Renal pelvis (tissue), 4 donors: ENCODE measurements around the gene ZNF429. TPM values are rescaled to one million over a fixed set of nuclear protein-coding genes. Genes with fewer than 3 reads are reported as not detected.
"Not testable (repeated sequence)": the region's sequence is repeated elsewhere in the genome, so short reads cannot be mapped to it uniquely, and the experiment has no call there.

Source experiments
- DNase-seq: peaks from one replicate; pipeline ENCODE4 v3.0.0-alpha.2; 2013
- polyA plus RNA-seq, 3 donors: library from polyadenylated mRNA; unstranded; fragments of 120-200 nt; gene quantifications; one replicate each; pipeline ENCODE4 v1.2.1, GENCODE V29; 2013; ENCODE audit not compliant: insufficient read length in 3 of 3

Gene ZNF429
- polyA plus RNA-seq, 3 donors = 21.5 to 34.9 (median 31.4) TPM

DNA sequence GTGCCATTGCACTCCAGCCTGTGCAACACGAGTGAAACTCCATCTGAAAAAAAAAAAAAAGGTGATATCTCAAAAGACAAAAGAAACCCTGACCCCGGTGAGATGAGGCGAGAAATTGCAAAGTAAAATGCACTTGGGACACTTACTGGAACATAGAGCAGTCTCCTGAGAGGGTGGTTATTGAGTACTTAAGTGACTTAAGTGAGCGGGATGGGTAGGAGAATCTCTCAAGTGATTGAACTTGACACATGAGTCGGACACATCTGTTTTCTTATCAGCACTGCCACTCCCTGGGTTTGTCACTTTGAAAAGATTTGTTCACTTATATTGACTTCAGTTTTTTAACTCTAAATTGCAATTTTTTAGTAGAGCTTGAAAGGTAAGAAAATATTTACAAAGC is 2.8 kb downstream of the ZNF429 start:
- no peak for DNase-seq

DNA sequence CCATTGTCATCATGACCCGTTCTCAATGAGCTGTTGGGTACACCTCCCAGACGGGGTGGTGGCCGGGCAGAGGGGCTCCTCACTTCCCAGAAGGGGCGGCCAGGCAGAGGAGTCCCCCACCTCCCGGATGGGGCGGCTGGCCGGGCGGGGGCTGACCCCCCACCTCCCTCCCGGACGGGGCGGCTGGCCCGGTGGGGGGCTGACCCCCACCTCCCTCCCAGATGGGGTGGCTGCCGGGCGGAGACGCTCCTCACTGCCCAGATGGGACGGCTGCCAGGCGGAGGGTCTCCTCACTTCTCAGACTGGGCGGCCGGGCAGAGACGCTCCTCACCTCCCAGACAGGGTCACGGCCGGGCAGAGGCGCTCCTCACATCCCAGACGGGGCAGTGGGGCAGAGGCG is 5.7 kb downstream of the ZNF429 start:
- not testable (repeated sequence) for DNase-seq

DNA sequence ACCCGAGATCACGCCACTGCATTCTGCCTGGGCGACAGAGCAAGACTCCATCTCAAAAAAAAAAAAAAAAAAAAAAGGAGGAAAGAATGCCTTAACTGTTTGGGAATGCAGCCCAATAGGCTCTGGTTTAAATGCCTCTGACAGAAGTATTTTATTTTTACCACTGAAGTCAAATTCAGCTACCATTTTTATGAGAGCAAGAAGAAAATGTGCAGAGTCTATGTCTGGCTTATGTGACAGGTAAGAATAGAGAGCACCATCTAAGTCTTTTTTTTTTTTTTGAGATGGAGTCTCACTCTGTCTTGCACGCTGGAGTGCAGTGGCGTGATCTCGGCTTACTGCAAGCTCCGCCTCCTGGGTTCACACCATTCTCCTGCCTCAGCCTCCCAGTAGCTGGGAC is 7.2 kb downstream of the ZNF429 start:
- DNase-seq = not testable (repeated sequence)

DNA sequence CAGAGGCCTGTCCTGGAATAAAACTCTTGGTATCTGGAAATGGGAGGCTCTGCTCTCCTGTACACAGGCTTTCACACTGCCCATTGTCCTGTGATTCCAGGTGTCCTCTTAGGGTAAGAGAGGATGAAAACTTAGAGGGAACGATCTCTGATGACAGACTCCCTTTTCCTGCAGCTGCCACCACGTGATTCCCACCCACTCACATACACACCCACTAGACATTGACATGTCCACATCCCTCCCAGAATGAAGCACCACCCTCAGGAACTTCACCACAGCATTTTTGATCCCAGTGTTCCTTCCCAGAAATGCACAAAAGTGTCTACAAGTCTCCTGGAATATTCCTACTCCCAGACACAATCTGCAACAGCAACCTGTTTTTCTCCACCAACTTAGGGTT is 8.2 kb downstream of the ZNF429 start:
- DNase-seq = no peak

DNA sequence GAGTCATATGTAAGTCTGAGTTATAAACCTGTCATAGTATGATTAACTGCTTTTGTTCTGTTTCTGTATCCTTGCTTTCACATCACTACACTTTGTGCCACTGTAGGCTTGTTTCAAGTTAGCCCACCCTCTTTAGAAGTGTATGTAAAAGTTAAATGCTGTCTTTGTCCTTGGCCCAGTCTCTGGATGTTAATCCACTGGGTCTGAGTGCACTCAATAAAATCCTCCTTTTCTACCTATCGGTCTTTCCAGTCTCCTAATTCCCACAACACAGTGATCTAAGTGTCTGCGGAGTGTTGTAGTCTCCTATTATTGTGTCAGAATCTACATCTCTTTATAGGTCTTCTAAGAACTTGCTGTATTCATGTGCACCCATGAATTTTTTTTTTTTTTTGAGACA is 14.1 kb downstream of the ZNF429 start:
- no peak for DNase-seq

DNA sequence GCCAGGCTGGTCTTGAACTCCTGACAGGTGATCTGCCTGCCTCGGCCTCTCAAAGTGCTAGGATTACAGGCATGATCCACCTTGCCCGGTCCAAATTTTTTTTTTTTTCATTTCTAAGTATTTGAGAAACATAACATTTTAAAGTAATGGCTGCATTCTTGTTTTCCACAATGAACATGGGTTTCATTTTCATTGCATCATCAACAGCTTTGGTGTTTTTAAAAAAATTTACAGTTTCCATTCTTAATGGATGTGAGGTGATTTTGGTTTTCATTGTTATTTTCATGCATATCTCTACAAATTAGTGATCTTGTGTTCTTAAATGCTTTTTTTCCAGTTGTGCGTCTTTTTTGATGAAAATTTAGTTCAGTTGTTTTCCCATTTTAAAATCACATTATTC is 27.5 kb downstream of the ZNF429 start:
- DNase-seq = no peak

DNA sequence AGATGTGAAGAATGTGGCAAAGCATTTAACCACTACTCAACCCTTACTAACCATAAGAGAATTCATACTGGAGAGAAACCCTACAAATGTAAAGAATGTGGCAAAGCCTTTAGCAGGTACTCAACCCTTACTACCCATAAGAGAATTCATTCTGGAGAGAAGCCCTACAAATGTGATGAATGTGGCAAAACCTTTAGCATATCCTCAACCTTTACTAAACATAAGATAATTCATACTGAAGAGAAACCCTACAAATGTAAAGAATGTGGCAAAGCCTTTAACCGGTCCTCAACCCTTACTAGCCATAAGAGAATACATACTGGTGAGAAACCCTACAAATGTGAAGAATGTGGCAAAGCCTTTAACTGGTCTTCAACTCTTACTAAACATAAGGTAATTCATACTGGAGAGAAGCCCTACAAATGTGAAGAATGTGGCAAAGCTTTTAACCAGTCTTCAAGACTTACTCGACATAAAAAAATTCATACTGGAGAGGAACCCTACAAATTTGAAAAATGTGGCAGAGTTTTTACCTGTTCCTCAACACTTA is 31.4 kb downstream of the ZNF429 start:
- not testable (repeated sequence) for DNase-seq

DNA sequence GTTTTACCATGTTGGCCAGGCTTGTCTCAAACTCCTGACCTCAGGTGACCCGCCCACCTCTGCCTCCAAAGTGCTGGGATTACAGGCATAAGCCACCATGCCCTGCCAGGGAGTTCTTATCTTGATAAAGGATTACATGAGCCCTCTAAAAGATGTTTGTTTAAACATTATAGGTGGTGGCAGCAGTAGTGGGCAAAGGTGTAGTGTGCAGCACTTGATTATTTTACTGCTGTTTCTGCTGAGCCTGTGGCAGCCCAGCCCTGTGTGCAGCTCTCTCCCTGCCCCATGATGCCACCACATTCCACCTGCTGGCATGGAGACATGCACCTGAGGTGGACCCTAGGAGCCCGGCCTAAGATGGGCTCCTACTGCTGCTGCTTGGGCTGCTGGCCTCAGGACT is 54.0 kb downstream of the ZNF429 start:
- DNase-seq = no peak

DNA sequence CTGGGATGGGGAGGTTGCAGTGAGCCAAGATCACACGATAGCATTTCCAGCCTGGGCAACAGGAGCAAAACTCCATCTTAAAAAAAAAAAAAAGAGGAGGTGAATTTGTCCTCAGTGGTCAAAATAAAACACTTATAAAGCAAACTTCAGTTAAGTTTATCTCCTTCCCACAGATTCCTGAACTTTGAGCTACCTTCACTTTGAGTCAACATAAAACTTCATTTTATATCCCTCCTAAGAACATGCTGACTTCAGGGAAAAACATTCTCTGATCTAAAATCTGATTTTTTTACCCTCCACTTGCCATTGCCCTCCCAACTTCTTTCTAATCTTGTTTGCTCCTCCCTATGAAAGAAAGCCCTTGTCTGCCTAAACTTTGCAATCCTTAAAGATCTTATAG is 59.0 kb downstream of the ZNF429 start:
- DNase-seq = no peak

DNA sequence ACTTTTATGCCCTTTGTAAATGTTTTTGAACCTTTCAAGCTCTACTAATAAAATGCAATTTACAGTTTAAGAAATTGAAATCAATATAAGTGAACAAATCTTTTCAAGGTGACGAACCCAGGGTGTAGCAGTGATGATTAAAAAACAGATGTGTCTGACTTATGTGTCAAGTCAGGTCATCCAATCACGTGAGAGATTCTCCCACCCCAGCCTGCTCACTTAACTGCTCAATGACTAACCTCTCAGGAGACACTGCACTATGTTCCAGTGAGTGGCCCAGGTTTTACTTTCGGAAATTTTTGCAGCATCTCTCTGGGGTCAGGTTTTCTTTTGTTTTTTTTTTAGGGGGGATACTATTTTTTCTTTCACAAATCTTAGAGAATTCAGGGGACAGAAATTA is 60.7 kb downstream of the ZNF429 start:
- DNase-seq = no peak

DNA sequence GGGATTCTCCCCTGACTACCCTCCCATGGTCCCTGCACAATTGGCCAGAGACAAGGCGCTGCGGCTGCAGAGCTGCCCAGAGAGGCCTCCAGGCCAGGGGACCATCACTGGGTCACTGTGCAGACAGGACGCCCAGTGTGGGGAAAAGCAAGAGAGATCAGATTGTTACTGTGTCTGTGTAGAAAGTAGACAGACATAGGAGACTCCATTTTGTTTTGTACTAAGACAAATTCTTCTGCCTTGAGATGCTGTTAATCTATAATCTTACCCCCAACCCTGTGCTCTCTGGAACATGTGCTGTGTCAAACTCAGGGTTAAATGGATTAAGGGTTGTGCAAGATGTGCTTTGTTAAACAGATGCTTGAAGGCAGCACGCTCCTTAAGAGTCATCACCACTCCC is 62.4 kb downstream of the ZNF429 start:
- not testable (repeated sequence) for DNase-seq

DNA sequence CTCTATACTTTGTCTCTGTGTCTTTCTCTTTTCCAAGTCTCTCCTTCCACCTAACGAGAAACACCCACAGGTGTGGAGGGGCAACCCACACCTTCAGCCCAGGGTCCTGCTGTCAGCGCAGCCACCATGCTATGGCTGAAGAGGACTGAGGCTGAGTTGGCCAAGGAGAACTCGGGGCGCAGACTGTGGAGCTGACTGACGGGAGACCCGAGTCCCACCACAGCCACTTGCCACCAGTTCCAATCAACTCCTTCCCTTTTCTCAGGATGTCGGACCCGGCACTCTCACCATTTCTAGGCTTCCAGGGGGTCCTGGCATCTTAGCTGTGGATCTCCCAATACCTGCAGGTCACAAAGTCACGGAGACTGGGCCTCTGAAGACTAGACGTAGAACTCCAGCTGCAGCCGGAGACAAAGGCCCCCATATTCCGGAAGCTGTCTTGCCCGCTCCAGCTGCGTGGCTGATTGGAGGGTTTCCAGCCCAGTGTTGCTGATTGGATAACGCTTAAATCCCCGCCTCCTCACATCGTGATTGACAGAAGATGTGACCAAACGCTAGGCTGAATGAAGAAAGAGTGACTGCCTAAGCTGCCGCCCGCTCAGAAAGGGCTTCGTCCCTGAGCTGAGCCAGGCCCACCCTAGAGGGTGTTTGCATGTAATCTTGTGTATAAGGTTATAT is 63.6 kb downstream of the ZNF429 start:
- peak; percentile 96 for DNase-seq

DNA sequence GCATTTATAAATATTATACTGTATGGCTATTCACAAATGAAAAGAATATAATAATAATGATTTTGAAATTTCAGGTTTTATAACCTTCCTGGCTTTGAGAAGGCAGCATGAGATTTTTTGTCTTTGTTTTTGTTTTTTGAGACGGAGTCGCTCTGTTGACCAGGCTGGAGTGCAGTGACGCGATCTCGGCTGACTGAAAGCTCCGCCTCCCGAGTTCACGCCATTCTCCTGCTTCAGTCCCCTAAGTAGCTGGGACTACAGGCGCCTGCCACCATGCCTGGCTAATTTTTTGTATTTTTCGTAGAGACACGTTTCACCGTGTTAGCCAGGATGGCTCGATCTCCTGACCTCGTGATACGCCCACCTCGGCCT is 64.1 kb downstream of the ZNF429 start:
- DNase-seq = peak; percentile 54

DNA sequence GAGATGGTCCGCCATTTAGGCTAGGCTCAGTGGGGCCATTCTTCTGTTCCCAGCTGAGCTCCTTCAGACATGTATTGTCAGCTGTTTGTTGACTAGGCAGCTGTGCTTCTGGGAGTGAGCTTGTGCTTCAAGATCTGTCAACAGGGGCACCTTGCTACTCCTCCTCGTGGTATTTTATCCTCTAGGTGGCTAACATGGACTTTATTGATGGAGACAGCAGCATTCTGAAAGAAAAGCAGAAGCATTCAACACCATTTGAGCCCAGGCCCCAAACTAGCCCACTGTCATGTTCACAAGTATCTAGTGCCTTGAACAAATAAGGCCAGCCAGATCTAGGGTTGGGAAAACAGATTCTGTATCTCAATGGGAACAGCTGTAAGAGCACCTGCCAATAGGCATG is 65.9 kb downstream of the ZNF429 start:
- DNase-seq = no peak

DNA sequence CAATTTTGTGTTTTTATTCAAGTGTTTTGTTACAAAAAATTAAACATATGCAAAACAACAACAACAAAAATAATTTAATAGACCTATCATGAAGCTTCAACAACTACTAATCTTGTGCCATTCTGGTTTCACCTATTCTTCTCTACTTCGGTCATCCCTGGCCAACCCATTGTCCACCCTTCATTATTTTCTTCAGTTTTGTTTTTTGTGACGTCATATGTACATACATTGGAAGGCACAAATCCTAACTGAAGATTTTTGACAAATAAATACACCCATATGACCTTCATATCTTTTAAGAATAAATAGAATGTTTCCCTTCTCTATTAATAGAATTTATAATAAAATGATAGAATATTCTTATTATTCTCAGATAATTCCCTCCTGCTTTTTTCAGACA is 69.2 kb downstream of the ZNF429 start:
- no peak for DNase-seq

DNA sequence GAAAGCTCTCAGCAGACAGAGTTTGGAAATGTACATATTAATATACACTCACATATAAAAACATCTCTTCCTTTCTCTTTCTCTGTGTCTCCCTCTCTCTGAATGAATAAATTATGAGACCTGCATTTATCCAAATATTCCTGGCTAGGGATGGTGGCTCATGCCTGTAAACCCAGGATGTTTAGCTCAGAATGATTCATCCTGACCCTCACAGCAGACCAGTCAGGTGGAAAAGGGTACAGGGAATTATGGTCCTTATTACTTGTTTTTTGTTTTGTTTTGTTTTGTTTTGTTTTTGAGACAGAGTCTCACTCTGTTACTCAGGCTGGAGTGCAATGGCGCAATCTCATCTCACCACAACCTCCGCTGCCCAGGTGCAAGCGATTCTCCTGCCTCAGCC is 71.1 kb downstream of the ZNF429 start:
- DNase-seq = no peak

DNA sequence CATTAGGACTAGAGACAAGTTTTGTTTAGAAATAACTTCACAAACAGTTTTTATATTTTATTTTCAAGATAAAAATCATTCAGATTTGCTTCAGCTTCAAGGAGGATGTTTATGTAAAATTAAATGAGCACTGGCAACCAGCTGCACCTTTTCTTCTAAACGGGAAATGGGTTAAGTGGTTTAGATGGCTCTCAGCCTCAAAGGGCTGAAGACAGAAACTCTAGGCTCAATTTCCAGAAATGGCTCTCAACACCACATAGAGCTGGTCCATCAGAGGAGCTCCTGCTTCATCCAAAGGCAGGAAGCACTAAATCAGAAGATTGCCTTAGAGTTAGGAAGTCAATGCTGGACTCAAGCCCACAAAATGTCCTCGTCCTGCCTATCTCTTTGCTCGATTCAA is 74.7 kb downstream of the ZNF429 start:
- no peak for DNase-seq

DNA sequence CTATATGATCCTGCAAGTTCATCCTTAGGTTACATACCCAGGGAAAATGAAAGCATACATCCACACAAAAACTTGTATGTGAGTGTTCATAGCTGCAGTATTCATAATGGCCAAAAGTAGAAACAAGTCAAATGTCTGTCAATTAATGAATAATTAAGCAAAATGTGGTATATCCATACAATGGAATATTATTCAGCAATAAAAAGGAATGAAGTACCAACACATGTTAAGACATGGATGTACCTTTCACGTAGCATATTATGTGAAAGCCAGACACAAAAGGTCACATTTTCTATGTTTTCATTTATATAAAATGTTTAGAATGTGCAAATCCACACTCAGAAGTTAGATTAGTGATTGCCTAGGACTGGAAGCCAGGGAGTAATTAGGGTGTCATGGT is 75.4 kb downstream of the ZNF429 start:
- DNase-seq = no peak

DNA sequence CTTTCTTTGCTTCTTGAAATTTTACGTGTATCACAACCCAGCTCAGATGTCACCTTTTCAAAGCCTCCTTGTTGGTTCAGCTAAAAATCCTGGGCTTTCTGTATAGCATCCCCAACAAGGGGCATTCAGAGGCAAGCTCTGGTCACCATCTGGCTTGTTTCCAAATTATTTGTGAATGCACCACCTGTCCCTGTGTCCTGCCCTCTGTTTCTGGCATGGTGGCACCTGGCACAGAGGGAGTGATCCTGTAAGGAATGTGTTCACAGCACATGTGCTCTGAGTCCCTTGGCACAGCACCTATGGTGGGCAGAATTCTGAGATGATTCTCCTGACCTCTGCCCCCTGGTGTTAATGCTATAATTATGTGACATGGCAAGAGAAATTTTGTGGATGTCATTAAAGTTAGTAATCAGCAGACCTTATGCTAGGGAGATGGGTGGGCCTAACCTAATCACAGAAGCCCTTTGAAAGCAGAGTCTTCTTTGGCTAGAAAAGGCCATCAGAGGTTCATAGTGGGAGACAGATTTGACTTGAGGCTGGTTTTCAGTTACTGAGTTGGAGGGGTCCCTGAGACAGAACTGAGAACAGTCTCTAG is 76.3 kb downstream of the ZNF429 start:
- no peak for DNase-seq

DNA sequence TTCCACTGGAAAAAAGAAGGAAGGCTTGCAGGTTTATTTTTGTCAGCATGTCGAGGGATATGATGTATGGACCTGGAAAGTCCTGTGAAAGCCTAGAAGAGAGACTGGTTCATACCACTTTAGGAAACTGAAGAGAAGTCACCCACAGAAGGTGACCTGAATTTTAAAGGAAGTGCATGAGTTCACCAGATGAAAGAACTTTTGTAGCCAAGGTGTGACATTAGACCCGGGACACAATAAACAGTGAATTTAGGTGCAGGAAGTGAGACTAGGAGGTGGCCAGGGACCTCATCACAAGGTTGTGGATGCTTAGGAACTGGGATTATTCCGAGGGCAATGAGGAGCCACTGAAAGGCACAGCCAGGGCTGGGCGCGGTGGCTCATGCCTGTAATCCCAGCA is 79.1 kb downstream of the ZNF429 start:
- DNase-seq = no peak

DNA sequence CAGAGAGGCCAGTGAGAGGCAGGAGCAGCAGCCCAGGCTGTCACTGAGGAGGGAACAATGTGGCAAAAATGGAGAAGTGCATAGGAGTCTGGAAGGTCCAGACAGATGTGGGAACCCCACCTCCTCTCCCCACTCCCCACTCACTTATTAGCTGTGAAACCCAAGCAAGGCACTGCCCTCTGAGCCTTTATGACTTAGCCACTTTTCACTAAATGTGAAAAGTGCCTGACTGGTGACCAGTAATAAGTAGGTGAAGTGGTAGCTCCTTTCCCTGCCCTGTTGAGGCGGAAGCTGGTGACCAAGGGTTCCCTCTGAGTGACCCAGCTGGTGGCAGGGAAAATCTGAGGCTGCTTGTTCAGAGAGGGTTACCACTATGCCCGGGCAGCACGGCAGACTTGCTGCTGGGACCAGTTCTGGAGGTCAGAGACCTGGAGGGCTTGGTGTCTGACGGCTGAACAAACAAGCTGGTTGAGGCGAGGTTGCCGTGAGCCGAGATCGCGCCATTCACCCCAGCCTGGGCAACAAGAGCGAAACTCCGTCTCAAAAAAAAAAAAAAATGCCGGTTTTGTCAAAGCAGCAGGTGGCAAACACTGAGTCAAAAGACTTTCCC is 80.0 kb downstream of the ZNF429 start:
- no peak for DNase-seq

DNA sequence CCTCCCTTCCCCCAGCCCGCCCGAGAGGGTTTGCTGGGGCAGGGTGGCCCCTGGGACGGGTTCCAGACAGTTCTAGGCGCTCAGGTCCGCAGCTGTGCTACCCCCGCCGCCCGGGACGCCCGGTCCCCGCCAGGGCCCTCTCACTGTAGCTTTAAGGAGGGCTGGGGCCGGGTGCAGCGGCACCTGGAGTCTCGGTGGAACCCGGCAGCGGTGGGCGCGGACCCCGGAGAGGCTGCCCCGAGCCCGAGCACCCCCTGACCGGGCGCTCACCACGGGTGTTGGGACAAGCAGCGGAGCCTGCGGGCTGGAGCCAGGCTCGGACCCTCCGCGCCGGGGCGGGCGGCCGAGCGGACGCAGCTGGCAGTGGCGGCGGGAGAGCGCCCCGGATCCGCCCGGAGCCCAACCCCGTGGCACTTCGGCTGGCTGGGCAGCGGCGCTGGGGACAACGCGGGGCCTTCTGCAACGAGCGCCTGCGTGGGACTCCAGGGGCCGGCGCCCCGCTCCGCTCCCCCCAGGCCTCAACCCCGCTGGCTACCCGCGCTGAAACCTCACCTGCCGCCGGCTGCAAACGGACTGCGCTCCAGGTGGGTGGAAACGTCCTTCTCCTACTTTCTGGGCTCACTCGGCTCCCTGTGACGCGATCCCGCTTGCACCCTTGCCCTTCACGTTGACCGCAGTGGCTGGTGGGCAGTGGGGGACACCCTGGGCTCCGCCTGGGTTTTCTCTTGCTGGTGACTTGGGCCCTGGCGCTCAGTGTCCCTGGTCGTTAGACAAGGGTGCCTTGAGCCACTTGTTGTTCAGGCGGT is 81.1 kb downstream of the ZNF429 start:
- no peak for DNase-seq

DNA sequence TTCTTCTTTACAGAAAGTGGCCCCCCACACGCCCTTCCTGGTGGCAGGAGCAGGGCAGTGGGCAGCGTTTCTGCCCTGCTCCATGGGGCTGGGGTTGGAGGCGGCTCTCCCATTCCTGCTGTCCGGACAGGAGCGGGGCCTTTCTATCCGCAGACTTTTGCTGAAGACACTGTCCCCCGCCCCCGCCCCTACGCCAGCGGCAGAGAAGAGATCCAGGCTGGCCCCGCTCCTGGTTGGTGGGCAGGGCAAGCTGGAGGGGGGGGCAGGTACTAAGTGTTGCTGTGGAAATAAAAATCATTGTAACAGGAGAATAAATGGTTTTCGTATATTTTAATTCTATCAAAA is 81.7 kb downstream of the ZNF429 start:
- no peak for DNase-seq
